ENCODE measurements around the gene EIPR1. TPM values are rescaled to one million over a fixed set of nuclear protein-coding genes. Genes with fewer than 3 reads are reported as not detected.

EIPR1 gene
- total and polyA plus RNA-seq, 2 donors (not counting 1 experiment from before 2014, with no cell fraction given), result 22.3 to 23.9 TPM

DNA sequence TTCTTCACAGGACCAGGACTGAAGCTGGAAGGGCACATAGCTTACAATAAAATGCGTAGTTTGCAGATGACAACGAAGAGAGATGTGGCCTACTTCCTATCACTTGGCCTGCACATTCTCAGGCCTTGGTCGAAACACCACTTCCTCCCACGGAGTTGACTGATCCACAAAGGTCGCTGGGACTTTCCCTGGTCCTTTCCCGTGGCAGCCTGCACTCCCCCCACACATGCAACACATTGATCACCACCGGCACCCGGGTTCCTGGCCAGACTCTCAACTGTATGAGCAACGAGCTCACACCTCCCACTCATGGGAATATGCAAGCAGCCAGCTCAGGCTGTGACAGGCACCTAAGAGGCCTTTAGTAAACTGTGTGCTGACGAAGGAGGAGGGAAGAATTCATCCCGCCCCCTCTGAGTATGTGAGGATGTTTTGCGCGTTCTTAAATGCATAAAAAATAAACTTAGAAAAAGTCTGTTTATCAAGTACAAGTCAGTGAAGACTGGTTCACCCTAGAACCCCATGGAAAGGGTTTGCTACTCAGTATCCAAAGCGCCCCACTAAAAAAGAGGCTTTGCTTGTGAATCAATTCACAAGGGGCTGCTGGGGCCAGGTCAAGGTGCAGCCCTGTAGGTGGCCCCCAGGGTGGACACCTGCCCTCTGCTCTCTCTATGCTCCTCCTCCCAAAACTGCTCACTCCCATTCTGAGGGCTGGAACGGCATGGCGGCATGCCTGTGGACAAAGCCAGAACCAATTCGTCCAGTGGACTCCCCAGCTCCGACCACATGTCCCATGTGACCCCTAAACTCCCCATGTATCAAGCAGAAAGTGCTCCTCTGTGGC, 154.3 kb downstream of the EIPR1 start:
- DNase-seq (ENCODE audit: low read depth in 2 of 2), result peak in 1 of 2 donors; percentile 79
- H3K9ac ChIP-seq (ENCODE audit: insufficient read depth, low read length), result no peak overlapping the region
- TF ChIP-seq CTCF (conservative IDR thresholded peaks at IDR 0.05 in 1 of 2, IDR thresholded peaks at IDR 0.05 in 1 of 2; ENCODE audit: low read depth in 1 of 2, low read length in 2 of 2) (no peak), EZH2 (IDR thresholded peaks at IDR 0.05; ENCODE audit: low read length, missing control alignments) (no peak)

DNA sequence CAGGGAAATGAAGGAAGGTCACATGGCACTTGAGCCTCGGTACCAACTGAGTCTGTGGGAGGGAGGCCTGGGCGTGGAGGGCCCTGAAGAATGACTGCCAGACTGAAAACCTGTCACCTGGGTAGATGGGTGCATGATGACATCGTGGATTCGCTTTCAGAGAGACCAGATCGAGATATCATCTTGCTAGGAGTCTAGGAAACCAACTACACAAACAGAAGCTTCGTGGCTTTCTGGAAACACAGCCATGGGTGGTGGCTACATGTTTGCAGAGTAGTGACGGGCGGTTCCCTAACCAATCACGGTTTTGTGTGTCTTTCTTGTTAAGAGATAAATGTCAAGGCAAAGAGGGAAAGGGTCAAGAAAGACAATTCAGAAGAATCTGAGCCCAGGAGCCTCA, 155.0 kb downstream of the EIPR1 start:
- no peaks in the 10 kb centered on the region for H3K36me3 ChIP-seq (ENCODE audit: control insufficient read depth, insufficient read depth, low read length)
- no peak overlapping the region for H3K27ac ChIP-seq (ENCODE audit: insufficient read depth, low read length)
- H3K79me2 ChIP-seq (ENCODE audit: control insufficient read depth, insufficient read depth, low read length), result no peaks in the 10 kb centered on the region
- no peaks in the 10 kb centered on the region for H3K4me1 ChIP-seq (ENCODE audit: control insufficient read depth, extremely low read depth, insufficient read depth, low read length)
- H3K4me3 ChIP-seq (replicated peaks in 1 of 4; ENCODE audit: control extremely low read depth in 1 of 4, insufficient read depth in 1 of 4, low read depth in 3 of 4, low read length in 4 of 4), result no peak overlapping the region
- peak in 1 of 2 donors; percentile 18 for DNase-seq (ENCODE audit: low read depth in 2 of 2)
- no peaks in the 10 kb centered on the region for H3K9me3 ChIP-seq (ENCODE audit: control insufficient read depth, insufficient read depth, low read depth, low read length)
- no peaks in the 10 kb centered on the region for H3K27me3 ChIP-seq (ENCODE audit: control insufficient read depth, insufficient read depth, low read length)
- no peak overlapping the region for H3K4me2 ChIP-seq (ENCODE audit: extremely low read depth, insufficient read depth, low read length)
- no peaks in the 10 kb centered on the region for H4K20me1 ChIP-seq (ENCODE audit: control insufficient read depth, extremely low read depth, insufficient read depth, low read length)
- no peak overlapping the region for H2AFZ ChIP-seq (ENCODE audit: low read length)
- TF ChIP-seq CTCF (conservative IDR thresholded peaks at IDR 0.05 in 1 of 2, IDR thresholded peaks at IDR 0.05 in 1 of 2; ENCODE audit: low read depth in 1 of 2, low read length in 2 of 2) (no peak), EZH2 (IDR thresholded peaks at IDR 0.05; ENCODE audit: low read length, missing control alignments) (no peak)
- H3K9ac ChIP-seq (ENCODE audit: insufficient read depth, low read length), result no peak overlapping the region

More for the DNA sequence above, 154.3 kb downstream of the EIPR1 start:
- Histone ChIP-seq H4K20me1 (ENCODE audit: control insufficient read depth, extremely low read depth, insufficient read depth, low read length) (no peaks in the 10 kb centered on the region), H3K79me2 (ENCODE audit: control insufficient read depth, insufficient read depth, low read length) (no peaks in the 10 kb centered on the region), H3K27me3 (ENCODE audit: control insufficient read depth, insufficient read depth, low read length) (no peaks in the 10 kb centered on the region), H3K4me2 (ENCODE audit: extremely low read depth, insufficient read depth, low read length) (no peak overlapping the region), H3K4me3 (replicated peaks in 1 of 4; ENCODE audit: control extremely low read depth in 1 of 4, insufficient read depth in 1 of 4, low read depth in 3 of 4, low read length in 4 of 4) (no peak overlapping the region), H3K36me3 (ENCODE audit: control insufficient read depth, insufficient read depth, low read length) (no peaks in the 10 kb centered on the region), H3K4me1 (ENCODE audit: control insufficient read depth, extremely low read depth, insufficient read depth, low read length) (no peaks in the 10 kb centered on the region), H3K27ac (ENCODE audit: insufficient read depth, low read length) (no peak overlapping the region), H3K9me3 (ENCODE audit: control insufficient read depth, insufficient read depth, low read depth, low read length) (no peaks in the 10 kb centered on the region), H2AFZ (ENCODE audit: low read length) (no peak overlapping the region)

DNA sequence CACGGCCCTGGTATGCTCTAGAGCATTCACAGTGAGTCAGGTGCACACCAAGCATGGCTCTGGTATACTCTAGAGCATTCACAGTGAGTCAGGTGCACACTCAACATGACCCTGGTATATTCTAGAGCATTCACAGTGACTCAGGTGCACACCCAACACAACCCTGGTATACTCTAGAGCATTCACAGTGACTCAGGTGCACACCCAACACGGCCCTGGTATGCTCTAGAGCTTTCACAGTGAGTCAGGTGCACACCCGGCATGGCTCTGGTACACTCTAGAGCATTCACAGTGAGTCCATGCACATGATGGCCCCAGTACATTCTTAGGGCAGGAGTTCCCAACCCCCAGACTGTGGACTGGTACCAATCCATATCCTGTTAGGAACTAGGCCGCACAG, 158.1 kb downstream of the EIPR1 start:
- no peaks in the 10 kb centered on the region for H3K79me2 ChIP-seq (ENCODE audit: control insufficient read depth, insufficient read depth, low read length)
- no peaks in the 10 kb centered on the region for H3K4me1 ChIP-seq (ENCODE audit: control insufficient read depth, extremely low read depth, insufficient read depth, low read length)
- no peaks in the 10 kb centered on the region for H3K9me3 ChIP-seq (ENCODE audit: control insufficient read depth, insufficient read depth, low read depth, low read length)
- no peak overlapping the region for H2AFZ ChIP-seq (ENCODE audit: low read length)
- no peaks in the 10 kb centered on the region for H4K20me1 ChIP-seq (ENCODE audit: control insufficient read depth, extremely low read depth, insufficient read depth, low read length)
- H3K27me3 ChIP-seq (ENCODE audit: control insufficient read depth, insufficient read depth, low read length), result no peaks in the 10 kb centered on the region
- H3K4me3 ChIP-seq (replicated peaks in 1 of 4; ENCODE audit: control extremely low read depth in 1 of 4, insufficient read depth in 1 of 4, low read depth in 3 of 4, low read length in 4 of 4), result no peak overlapping the region
- TF ChIP-seq EZH2 (IDR thresholded peaks at IDR 0.05; ENCODE audit: low read length, missing control alignments) (no peak), CTCF (conservative IDR thresholded peaks at IDR 0.05 in 1 of 2, IDR thresholded peaks at IDR 0.05 in 1 of 2; ENCODE audit: low read depth in 1 of 2, low read length in 2 of 2) (no peak)
- no peak overlapping the region for H3K27ac ChIP-seq (ENCODE audit: insufficient read depth, low read length)
- no peak for DNase-seq (ENCODE audit: low read depth in 2 of 2)
- H3K36me3 ChIP-seq (ENCODE audit: control insufficient read depth, insufficient read depth, low read length), result no peaks in the 10 kb centered on the region
- H3K9ac ChIP-seq (ENCODE audit: insufficient read depth, low read length), result no peak overlapping the region
- no peak overlapping the region for H3K4me2 ChIP-seq (ENCODE audit: extremely low read depth, insufficient read depth, low read length)
